ENCODE measurements around the gene AHRR. TPM values are rescaled to one million over a fixed set of nuclear protein-coding genes. Genes with fewer than 3 reads are reported as not detected.
A peak's percentile ranks its signal among the peaks of the same experiment; 100 is the strongest.

The AHRR gene
- total RNA-seq (2012; rRNA removed): 15.6 and 16.7 TPM in 2 replicates
- 36.1 and 37.1 TPM in 2 replicates for polyA plus RNA-seq (2012; rRNA removed)
- 24.9 and 33.9 TPM in 2 replicates for polyA plus RNA-seq (2012; cell fraction: cytosol; rRNA removed)
- polyA plus RNA-seq (2012; cell fraction: nucleus; rRNA removed; ENCODE audit: low replicate concordance): 77.0 and 141 TPM in 2 replicates
- Bru-seq, nascent RNA: percentile 92 among the genes with signal in this experiment
- percentile 95 among the genes with signal in this experiment for BruChase-seq, experiment 1, labeled RNA remaining after a 6-hour chase
- percentile 97 among the genes with signal in this experiment for BruChase-seq, experiment 2, labeled RNA remaining after a 2-hour chase
- long read RNA-seq, partial matches to known transcripts: 59 of 77 reads
- long read RNA-seq, other reads (novel, unspliced or antisense): 18 of 77 reads

GRCh38 chr5:321230-321725 is at the start of gene AHRR:
TSS of gene AHRR (plus strand) at chr5:321714. CDS start at chr5:343903, 22,189 bp downstream.
- peak within 1 kb of the TSS; percentile 99 for H2AK9ac ChIP-seq (replicated peaks; ENCODE audit: low read depth, low read length, poor library complexity)
- dilution Hi-C loops (cut with HindIII; ENCODE audit: low sequenced_read_pairs, unreplicated experiment) (no loop called here), intact Hi-C loops (cut with micrococcal nuclease) (no loop called here), in situ Hi-C loops (cut with MboI; ENCODE audit: low sequenced_read_pairs) (no loop called here)
- H2BK15ac ChIP-seq (ENCODE audit: low read depth, low read length): peak within 1 kb of the TSS; percentile 93; the same call in 2 of the 3 replicates
- H3K9me3 ChIP-seq (ENCODE audit: control insufficient read depth, insufficient read depth, low read length): no peaks in the 10 kb centered on the region
- H3K4me3 ChIP-seq (ENCODE audit: insufficient read depth, low read depth, low read length): peak within 1 kb of the TSS; percentile 98
- peak within 1 kb of the TSS; percentile 93 for H3K9ac ChIP-seq (ENCODE audit: low read depth, low read length)
- peaks cover 32% of the 10 kb centered on the region for H4K20me1 ChIP-seq (ENCODE audit: insufficient read depth, low read length)
- H3K18ac ChIP-seq (ENCODE audit: low read depth, low read length): peak within 1 kb of the TSS; percentile 74
- H3K27me3 ChIP-seq (ENCODE audit: control insufficient read depth, insufficient read depth, low read length): no peaks in the 10 kb centered on the region
- H3K56ac ChIP-seq (ENCODE audit: extremely low read depth, insufficient read depth, low read length): peak within 1 kb of the TSS; percentile 77
- peak within 1 kb of the TSS; percentile 97 for H2AFZ ChIP-seq (replicated peaks; ENCODE audit: low read length, poor library complexity)
- H2BK5ac ChIP-seq (ENCODE audit: low read depth, low read length, poor library complexity, severe bottlenecking): peak within 1 kb of the TSS; percentile 91
- peaks cover 23% of the 10 kb centered on the region for H3K36me3 ChIP-seq (ENCODE audit: control insufficient read depth, insufficient read depth, low read length)
- CTCF ChIA-PET: interaction anchor here (0.5 to 1.5 kb wide), 4 partner anchors 13 to 59 kb away, joined by 3 to 5 read pairs (median 3); no protein-coding TSS in a partner anchor
- H3K4me1 ChIP-seq (ENCODE audit: control insufficient read depth, insufficient read depth, low read length): peaks cover 21% of the 10 kb centered on the region
- peak within 1 kb of the TSS; percentile 83 for H2BK120ac ChIP-seq (ENCODE audit: low read depth, low read length)
- H2BK20ac ChIP-seq (ENCODE audit: low read depth, low read length): peak within 1 kb of the TSS; percentile 62; the same call in 1 of the 2 replicates
- peak within 1 kb of the TSS; percentile 77 for H2AK5ac ChIP-seq (ENCODE audit: low read depth, low read length)
- POLR2A ChIA-PET (ENCODE audit: unreplicated experiment): interaction anchor here (1.4 kb wide), 1 partner anchor 103 kb away, joined by 3 read pairs; no protein-coding TSS in a partner anchor
- H4K5ac ChIP-seq (ENCODE audit: low read depth, low read length): peak within 1 kb of the TSS; percentile 79
- H4K91ac ChIP-seq (ENCODE audit: insufficient read depth, low read depth, low read length): peak within 1 kb of the TSS; percentile 95
- H4K8ac ChIP-seq (ENCODE audit: low read depth in 2 of 2, low read length in 2 of 2): peak within 1 kb of the TSS; percentile 92 to 93; a peak in 3 of 4 replicates
- H3K27ac ChIP-seq (ENCODE audit: insufficient read depth, low read length): peak within 1 kb of the TSS; percentile 88
- H3K79me1 ChIP-seq (ENCODE audit: low read depth in 1 of 2, low read length in 2 of 2): peaks cover 12 to 64% of the 10 kb centered on the region in 2 experiments
- no TSS peak for BruUV-seq (replicated peaks)
- peak within 1 kb of the TSS; percentile 97 for H3K4ac ChIP-seq (ENCODE audit: low read depth, low read length)
- peak within 1 kb of the TSS; percentile 83 for H3K14ac ChIP-seq (replicated peaks; ENCODE audit: low read depth, low read length)
- 1% methylated on average over 14 of the region's 51 CpGs; no CpG with 5 or more reads in 1 of the 2 experiments for WGBS, 2 experiments (ENCODE audit: extremely low coverage in 2 of 2, insufficient read length in 1 of 2)
- peak within 1 kb of the TSS; percentile 96 for H3K4me2 ChIP-seq (ENCODE audit: low read depth, low read length)
- ATAC-seq (ENCODE audit: low read depth): peak; percentile 78
- H3K9me1 ChIP-seq (ENCODE audit: insufficient read depth, low read length): peaks cover 2% of the 10 kb centered on the region; the same call in 1 of the 2 replicates
- peak; percentile 53 for DNase-seq
- peak within 1 kb of the TSS; percentile 82 for H3K23ac ChIP-seq (ENCODE audit: low read depth, low read length)
- TF ChIP-seq MAFK (IDR thresholded peaks at IDR 0.05; ENCODE audit: low read depth, low read length): no peak
- TF ChIP-seq, protein P1, sequence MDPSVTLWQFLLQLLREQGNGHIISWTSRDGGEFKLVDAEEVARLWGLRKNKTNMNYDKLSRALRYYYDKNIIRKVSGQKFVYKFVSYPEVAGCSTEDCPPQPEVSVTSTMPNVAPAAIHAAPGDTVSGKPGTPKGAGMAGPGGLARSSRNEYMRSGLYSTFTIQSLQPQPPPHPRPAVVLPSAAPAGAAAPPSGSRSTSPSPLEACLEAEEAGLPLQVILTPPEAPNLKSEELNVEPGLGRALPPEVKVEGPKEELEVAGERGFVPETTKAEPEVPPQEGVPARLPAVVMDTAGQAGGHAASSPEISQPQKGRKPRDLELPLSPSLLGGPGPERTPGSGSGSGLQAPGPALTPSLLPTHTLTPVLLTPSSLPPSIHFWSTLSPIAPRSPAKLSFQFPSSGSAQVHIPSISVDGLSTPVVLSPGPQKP (IDR thresholded peaks at IDR 0.05; ENCODE audit: borderline replicate concordance, low read depth, low read length): no peak
- TF ChIP-seq CEBPB (IDR thresholded peaks at IDR 0.05; ENCODE audit: low read depth, low read length): no peak
- 0 out of 2 replicates have a peak, but pooled peaks have one; percentile 11 for TF ChIP-seq MXI1 (IDR thresholded peaks at IDR 0.05; ENCODE audit: borderline replicate concordance, low read depth, low read length)
- peak; percentile 88 for TF ChIP-seq BHLHE40 (IDR thresholded peaks at IDR 0.05; ENCODE audit: low read depth, low read length)
- no peak for TF ChIP-seq USF2 (IDR thresholded peaks at IDR 0.05; ENCODE audit: low read depth, low read length)
- no peak for TF ChIP-seq FOS (IDR thresholded peaks at IDR 0.05; ENCODE audit: low read depth, low read length)
- TF ChIP-seq CHD1 (IDR thresholded peaks at IDR 0.05; ENCODE audit: low read depth, low read length): no peak
- no peak for TF ChIP-seq RFX5 (IDR thresholded peaks at IDR 0.05; ENCODE audit: low read depth, low read length)
- no peak for TF ChIP-seq POLR2A (IDR thresholded peaks at IDR 0.05; ENCODE audit: low read depth, low read length)
- peak; percentile 30 for TF ChIP-seq SMC3 (IDR thresholded peaks at IDR 0.05; ENCODE audit: low read depth, low read length)
- no peak for TF ChIP-seq NFE2L2 (IDR thresholded peaks at IDR 0.05; ENCODE audit: low read depth, low read length)
- TF ChIP-seq RCOR1 (IDR thresholded peaks at IDR 0.05; ENCODE audit: insufficient replicate concordance, low read length): no peak
